Naive thymus-derived CD4-positive, alpha-beta T cell (primary cell): ENCODE data around the gene SLC7A10. TPM values are rescaled to one million over a fixed set of nuclear protein-coding genes. Genes with fewer than 3 reads are reported as not detected.

Experiments
- ATAC-seq: fragments of 150-1000 bp; cut with Tn5 transposase; 2 replicates; pipeline ENCODE4 v1.10.0; 2021; ENCODE audit warnings: mild to moderate bottlenecking, moderate library complexity
- CTCF ChIA-PET: fragments of 350-600 bp; sonication (Branson Sonifier 250); formaldehyde crosslinking; loops from one replicate; lab custom pipeline; 2021; ENCODE audit warnings: antibody characterized with exemption; lab: Charles Lee
- POLR2A ChIA-PET: fragments of 350-600 bp; sonication (Branson Sonifier 250); formaldehyde crosslinking; loops from one replicate; lab custom pipeline; 2021; ENCODE audit warnings: antibody characterized with exemption, inconsistent platforms; lab: Charles Lee
- DNase-seq, 9 donors: peaks; one replicate each; pipeline versions ENCODE4 v3.0.0 to v3.0.0-alpha.2; 2020 to 2022; ENCODE audit warnings: mixed read lengths in 1 of 9
- H3K27ac ChIP-seq: one replicate; pipeline ENCODE4 v1.7.0; 2013; ENCODE audit warnings: mild to moderate bottlenecking, low read depth, low read length, moderate library complexity
- H3K27me3 ChIP-seq, 2 donors: one replicate each; pipeline ENCODE4 v1.7.0; 2013; ENCODE audit warnings: low read length in 2 of 2, mild to moderate bottlenecking in 2 of 2, moderate library complexity in 2 of 2; ENCODE audit not compliant: control insufficient read depth in 2 of 2, insufficient read depth in 2 of 2
- H3K36me3 ChIP-seq, 3 experiments: 1 replicate in 2 of 3; 2 replicates in 1 of 3; pipeline ENCODE4 v1.7.0; 2013; ENCODE audit warnings: low read length in 3 of 3, mild to moderate bottlenecking in 3 of 3, moderate library complexity in 1 of 3; ENCODE audit not compliant: insufficient read depth in 3 of 3, control insufficient read depth in 2 of 3
- H3K4me1 ChIP-seq, 2 donors: one replicate each; pipeline ENCODE4 v1.7.0; 2013; ENCODE audit warnings: low read length in 2 of 2, mild to moderate bottlenecking in 2 of 2, moderate library complexity in 1 of 2; ENCODE audit not compliant: control insufficient read depth in 2 of 2, insufficient read depth in 2 of 2
- H3K4me3 ChIP-seq: 2 replicates; pipeline ENCODE4 v1.7.0; 2013; ENCODE audit warnings: mild to moderate bottlenecking, low read length
- H3K9me3 ChIP-seq, 3 experiments: 1 replicate in 2 of 3; 2 replicates in 1 of 3; pipeline ENCODE4 v1.7.0; 2013; ENCODE audit warnings: low read length in 3 of 3; ENCODE audit not compliant: control insufficient read depth in 2 of 3
- H3K27ac Mint-ChIP-seq, 9 donors: one replicate each; pipeline ENCODE4 v1.8.0; 2020 to 2022; ENCODE audit warnings: mixed read lengths in 9 of 9, mild to moderate bottlenecking in 8 of 9, moderate library complexity in 5 of 9, inconsistent platforms in 2 of 9
- H3K27me3 Mint-ChIP-seq, 5 donors: one replicate each; pipeline ENCODE4 v1.8.0; 2021 to 2022; ENCODE audit warnings: mixed read lengths in 5 of 5, mild to moderate bottlenecking in 1 of 5
- H3K36me3 Mint-ChIP-seq, 5 donors: one replicate each; pipeline ENCODE4 v1.8.0; 2020 to 2022; ENCODE audit warnings: mixed read lengths in 5 of 5, mild to moderate bottlenecking in 3 of 5, inconsistent platforms in 1 of 5
- H3K4me1 Mint-ChIP-seq, 7 donors: one replicate each; pipeline ENCODE4 v1.8.0; 2020 to 2022; ENCODE audit warnings: mixed read lengths in 7 of 7, mild to moderate bottlenecking in 3 of 7, inconsistent platforms in 1 of 7
- H3K4me3 Mint-ChIP-seq, 10 donors: one replicate each; pipeline ENCODE4 v1.8.0; 2020 to 2022; ENCODE audit warnings: mild to moderate bottlenecking in 10 of 10, mixed read lengths in 10 of 10, moderate library complexity in 6 of 10, inconsistent platforms in 2 of 10
- H3K9me3 Mint-ChIP-seq, 11 donors: one replicate each; pipeline ENCODE4 v1.8.0; 2020 to 2022; ENCODE audit warnings: mixed read lengths in 11 of 11, mild to moderate bottlenecking in 4 of 11, inconsistent platforms in 1 of 11, moderate library complexity in 1 of 11
- intact Hi-C, 2 donors: fragments of 100-400 bp; cut with micrococcal nuclease; formaldehyde crosslinking; loops; one replicate each; pipeline ENCODE4 v1.15.1; 2023
- polyA plus RNA-seq, 2 donors: library from polyadenylated mRNA; unstranded; fragments of 300-500 nt; fragmentation: Illumina TruSeq; gene quantifications; one replicate each; pipeline ENCODE4 v1.2.3, GENCODE V29; 2021
- total RNA-seq, 6 experiments: library from RNA in 5 of 6; stranded (reverse) in 5 of 6; gene quantifications; 1 replicate in 5 of 6; 2 replicates in 1 of 6; pipeline ENCODE4 v1.2.3 and lab custom pipeline; 2021 to 2026

Gene SLC7A10
- total and polyA plus RNA-seq, 7 experiments from 2014 or later = not detected

DNA sequence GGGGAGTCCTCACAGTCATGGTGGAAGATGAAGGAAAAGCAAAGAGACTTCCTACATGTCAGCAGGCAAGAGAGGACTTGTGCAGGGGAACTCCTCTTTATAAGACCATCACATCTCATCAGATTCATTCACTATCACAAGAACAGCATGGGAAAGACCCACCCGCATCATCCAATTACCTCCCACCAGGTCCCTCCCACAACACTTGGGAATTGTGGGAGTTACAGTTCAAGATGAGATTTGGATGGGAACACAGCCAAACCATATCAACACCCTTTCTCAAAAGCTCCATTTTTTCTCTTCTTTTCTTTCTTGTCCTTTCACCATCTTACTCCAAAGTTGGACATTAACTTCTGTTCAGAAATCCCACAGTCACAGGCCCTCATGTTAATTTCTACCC is 36.2 kb downstream of the SLC7A10 start:
- POLR2A ChIA-PET = interaction anchor here (0.6 kb wide), 1 partner anchor 47 kb away, joined by 3 read pairs; no protein-coding TSS in a partner anchor
- H3K27me3 ChIP-seq = no peaks in the 10 kb centered on the region
- H3K27ac ChIP-seq = no peak overlapping the region
- peaks cover 0 to 16% (median 9%) of the 10 kb centered on the region in 7 donors for H3K4me1 Mint-ChIP-seq
- H3K9me3 ChIP-seq = no peaks in the 10 kb centered on the region
- H3K4me1 ChIP-seq = peaks cover 0 to 6% of the 10 kb centered on the region in 2 donors
- CTCF ChIA-PET = interaction anchor here (1.5 kb wide), 1 partner anchor 12 kb away, joined by 3 read pairs; no protein-coding TSS in a partner anchor
- H3K9me3 Mint-ChIP-seq = peaks cover 0 to 4% (median 0%) of the 10 kb centered on the region in 11 donors
- ATAC-seq (no peak), DNase-seq (no peak)
- H3K36me3 Mint-ChIP-seq = no peaks in the 10 kb centered on the region
- intact Hi-C loops = no loop called here
- H3K4me3 Mint-ChIP-seq = no peak overlapping the region
- H3K27ac Mint-ChIP-seq = no peak overlapping the region
- no peak overlapping the region for H3K4me3 ChIP-seq
- peaks cover 21 to 39% (median 28%) of the 10 kb centered on the region in 5 donors for H3K27me3 Mint-ChIP-seq
- H3K36me3 ChIP-seq = no peaks in the 10 kb centered on the region

DNA sequence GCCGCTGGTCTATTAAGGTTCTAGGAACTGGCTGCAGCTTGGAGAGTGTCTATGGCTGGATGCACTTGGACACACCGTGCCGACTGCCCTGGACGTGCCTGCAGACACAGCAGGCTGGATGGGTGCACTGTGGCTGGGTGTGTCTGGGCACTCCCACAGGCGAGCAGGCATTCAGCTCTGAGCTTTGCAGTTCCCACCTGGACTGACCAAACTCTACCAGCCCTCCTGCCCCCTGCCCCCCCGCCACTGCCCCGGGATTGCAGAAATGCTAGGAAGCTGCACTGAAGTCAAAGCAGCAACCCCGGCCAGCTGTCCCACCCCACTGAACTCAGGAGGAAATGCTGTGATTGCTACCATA is 38.5 kb downstream of the SLC7A10 start:
- ATAC-seq (no peak), DNase-seq (no peak)
- no peaks in the 10 kb centered on the region for H3K27me3 ChIP-seq
- peaks cover 0 to 6% of the 10 kb centered on the region in 2 donors for H3K4me1 ChIP-seq
- no peaks in the 10 kb centered on the region for H3K9me3 ChIP-seq
- H3K36me3 Mint-ChIP-seq = no peaks in the 10 kb centered on the region
- H3K27ac ChIP-seq = no peak overlapping the region
- no peak overlapping the region for H3K4me3 Mint-ChIP-seq
- peaks cover 0 to 11% (median 9%) of the 10 kb centered on the region in 7 donors for H3K4me1 Mint-ChIP-seq
- intact Hi-C loops = no loop called here
- H3K27ac Mint-ChIP-seq = no peak overlapping the region
- peaks cover 0 to 4% (median 0%) of the 10 kb centered on the region in 11 donors for H3K9me3 Mint-ChIP-seq
- H3K4me3 ChIP-seq = no peak overlapping the region
- ChIA-PET CTCF (interaction anchor here (0.5 to 1.3 kb wide), 3 partner anchors 43 to 509 kb away, joined by 3 to 7 read pairs (median 5); no protein-coding TSS in a partner anchor), POLR2A (interaction anchor here (2.2 kb wide), 1 partner anchor 10 kb away, joined by 15 read pairs; no protein-coding TSS in a partner anchor)
- H3K36me3 ChIP-seq = no peaks in the 10 kb centered on the region
- peaks cover 6 to 22% (median 11%) of the 10 kb centered on the region in 5 donors for H3K27me3 Mint-ChIP-seq

DNA sequence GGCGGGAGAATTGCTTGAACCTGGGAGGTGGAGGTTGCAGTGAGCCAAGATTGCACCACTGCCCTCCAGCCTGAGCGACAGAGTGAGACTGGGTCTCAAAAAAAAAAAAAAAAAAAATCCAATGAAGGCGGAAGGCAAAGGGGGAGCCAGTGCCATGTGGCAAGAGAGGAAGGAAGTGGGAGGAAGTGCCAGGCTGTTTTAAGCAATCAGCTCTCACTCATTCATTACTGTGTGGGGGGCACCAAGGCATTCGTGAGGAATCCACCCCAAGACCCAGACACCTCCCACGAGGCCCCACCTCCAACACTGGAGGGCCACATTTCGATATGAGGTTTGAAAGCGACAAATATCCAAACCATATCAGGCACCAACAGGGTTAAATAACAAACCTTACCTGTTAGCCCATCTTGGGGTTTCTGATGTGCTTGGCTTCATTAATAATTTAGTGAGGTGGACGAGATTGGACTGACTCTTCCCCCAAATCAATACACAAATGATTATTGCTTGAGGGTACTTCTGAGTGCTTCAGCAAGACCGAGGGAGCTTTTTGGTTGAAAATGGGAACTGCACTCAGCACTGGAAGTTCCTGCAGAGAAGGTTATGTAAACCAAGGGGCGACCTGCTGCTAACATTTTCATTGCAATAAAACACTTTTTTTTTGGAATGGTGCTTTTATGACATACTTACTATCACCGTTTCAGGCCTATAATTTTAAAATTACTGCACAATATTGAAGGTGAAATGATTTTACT is 39.0 kb downstream of the SLC7A10 start:
- ChIA-PET CTCF (interaction anchor here (0.7 to 1.3 kb wide), 2 partner anchors 42 to 987 kb away, joined by 3 to 7 read pairs; no protein-coding TSS in a partner anchor), POLR2A (interaction anchor here (0.7 to 2.2 kb wide), 2 partner anchors 10 to 214 kb away, joined by 3 to 15 read pairs; no protein-coding TSS in a partner anchor)
- DNase-seq = no peak
- H3K27ac ChIP-seq = no peak overlapping the region
- no peak overlapping the region for H3K4me3 ChIP-seq
- H3K27me3 ChIP-seq = no peaks in the 10 kb centered on the region
- H3K27me3 Mint-ChIP-seq = peaks cover under 1 to 16% (median 6%) of the 10 kb centered on the region in 5 donors
- peaks cover 0 to 11% (median 9%) of the 10 kb centered on the region in 7 donors for H3K4me1 Mint-ChIP-seq
- H3K4me1 ChIP-seq = peaks cover 0 to 6% of the 10 kb centered on the region in 2 donors
- H3K9me3 Mint-ChIP-seq = peaks cover 0 to 1% (median 0%) of the 10 kb centered on the region in 11 donors
- no peaks in the 10 kb centered on the region for H3K9me3 ChIP-seq
- H3K4me3 Mint-ChIP-seq = peak overlapping the region in 4 of 10 donors; percentile 6 to 69 (median 31)
- intact Hi-C loops = no loop called here
- no peaks in the 10 kb centered on the region for H3K36me3 ChIP-seq
- peak; percentile 37 for ATAC-seq
- no peak overlapping the region for H3K27ac Mint-ChIP-seq
- H3K36me3 Mint-ChIP-seq = no peaks in the 10 kb centered on the region

DNA sequence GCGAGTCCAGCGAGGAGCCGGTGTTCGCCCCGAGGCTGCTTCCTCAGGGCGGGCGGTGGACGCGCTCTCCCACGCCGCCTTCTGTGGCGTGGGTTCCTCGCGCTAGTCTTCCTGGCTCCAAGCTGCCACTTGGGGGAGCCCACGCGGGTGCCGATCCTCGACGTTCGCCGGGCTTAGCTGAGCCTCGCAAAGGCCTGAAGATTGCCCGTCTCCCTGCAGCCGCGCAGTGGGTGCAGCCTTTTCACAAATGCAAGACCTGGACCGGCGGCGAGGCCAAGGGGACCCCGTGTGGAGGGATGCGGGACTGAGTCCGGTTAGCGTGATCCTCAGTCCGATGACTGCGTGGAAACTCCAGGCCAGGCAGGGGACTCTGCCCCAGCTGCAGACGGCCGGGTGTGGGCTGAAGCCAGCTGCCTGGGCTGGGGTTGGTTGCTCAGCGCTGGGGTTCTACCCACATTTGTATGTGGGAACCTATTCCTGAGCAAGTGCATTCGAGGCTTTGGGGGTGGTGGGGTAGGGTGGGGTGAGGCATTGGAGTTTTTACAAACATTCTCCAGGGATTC is 48.2 kb downstream of the SLC7A10 start:
- H3K36me3 Mint-ChIP-seq = peaks cover under 1 to 15% (median 2%) of the 10 kb centered on the region in 5 donors
- ATAC-seq = peak; percentile 81
- Histone ChIP-seq H3K27ac (peak overlapping the region; percentile 89), H3K27me3 (no peaks in the 10 kb centered on the region), H3K4me3 (peak overlapping the region; percentile 98), H3K36me3 (peaks cover 0 to 8% (median 0%) of the 10 kb centered on the region in 3 experiments), H3K9me3 (no peaks in the 10 kb centered on the region), H3K4me1 (peaks cover 13 to 18% of the 10 kb centered on the region in 2 donors)
- DNase-seq = peak in 6 of 9 donors; percentile 76 to 86 (median 82)
- ChIA-PET CTCF (interaction anchor here (0.6 to 2.9 kb wide), 10 partner anchors 8 to 58 kb away, joined by 3 to 15 read pairs (median 5); no protein-coding TSS in a partner anchor), POLR2A (interaction anchor here (1.0 to 4.8 kb wide), 17 partner anchors 7 to 994 kb away, joined by 3 to 75 read pairs (median 6); partner anchors contain the start of genes ANKRD27, CEBPG, CEP89 and DPY19L3)
- peak overlapping the region; percentile 96 to 100 (median 100) for H3K27ac Mint-ChIP-seq
- peak overlapping the region; percentile 92 to 99 (median 97) for H3K4me3 Mint-ChIP-seq
- peaks cover 23 to 51% (median 44%) of the 10 kb centered on the region in 7 donors for H3K4me1 Mint-ChIP-seq
- peaks cover 0 to 13% (median 0%) of the 10 kb centered on the region in 5 donors for H3K27me3 Mint-ChIP-seq
- intact Hi-C loops = loop anchor here (1.0 to 5.0 kb wide), 20 partner anchors 17 to 1500 kb away; partner anchors contain the start of genes ANKRD27 (in 2 of the 2), CEBPG (in 2 of the 2), DPY19L3 (in 2 of the 2) and RGS9BP (in 2 of the 2)
- H3K9me3 Mint-ChIP-seq = peaks cover 0 to 13% (median 0%) of the 10 kb centered on the region in 11 donors

DNA sequence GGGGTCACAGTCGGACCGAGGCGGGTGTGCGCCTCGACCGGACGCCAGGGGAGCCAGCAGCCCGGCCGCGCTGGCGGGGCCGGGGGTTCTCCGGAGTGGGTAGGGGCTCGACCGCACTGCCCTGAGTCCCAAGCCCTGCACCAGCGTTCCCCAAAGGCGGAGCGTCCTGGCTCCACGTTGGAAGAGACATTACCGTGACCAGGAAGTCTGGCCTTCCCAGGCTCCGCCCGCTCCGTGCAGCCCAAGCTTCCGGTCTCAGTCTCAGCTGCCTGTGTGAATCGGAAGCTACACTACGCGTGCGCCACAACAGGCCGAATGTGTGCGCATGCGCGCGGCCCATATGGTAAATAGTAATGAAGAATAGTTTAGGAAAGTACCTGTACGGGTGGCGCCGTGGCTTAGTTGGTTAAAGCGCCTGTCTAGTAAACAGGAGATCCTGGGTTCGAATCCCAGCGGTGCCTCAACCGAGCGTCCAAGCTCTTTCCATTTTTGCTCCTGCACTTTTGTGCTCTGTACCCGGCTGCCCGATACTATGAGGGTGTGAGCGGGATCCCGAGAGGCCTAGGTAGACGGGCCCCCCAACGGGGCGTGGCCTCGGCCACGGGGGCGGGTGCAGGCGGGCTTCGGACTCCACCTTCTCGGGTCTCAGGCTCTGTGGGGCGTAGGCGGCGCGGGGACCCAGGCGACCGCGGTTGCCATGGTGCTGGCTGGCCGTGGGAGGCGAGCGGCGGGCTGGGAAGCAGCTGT is 48.8 kb downstream of the SLC7A10 start:
- CTCF ChIA-PET = interaction anchor here (0.6 to 2.9 kb wide), 10 partner anchors 13 to 484 kb away, joined by 3 to 15 read pairs (median 5); no protein-coding TSS in a partner anchor
- H3K36me3 Mint-ChIP-seq = peaks cover 5 to 17% (median 8%) of the 10 kb centered on the region in 5 donors

More for the DNA sequence above, 48.8 kb downstream of the SLC7A10 start:
- DNase-seq (peak; percentile 91 to 100 (median 99)), ATAC-seq (peak; percentile 81)
- Mint-ChIP-seq H3K9me3 (peaks cover 0 to 13% (median 0%) of the 10 kb centered on the region in 11 donors), H3K27ac (peak overlapping the region; percentile 96 to 100 (median 100)), H3K27me3 (peaks cover 0 to 13% (median 0%) of the 10 kb centered on the region in 5 donors), H3K4me3 (peak overlapping the region; percentile 92 to 99 (median 97)), H3K4me1 (peaks cover 29 to 58% (median 50%) of the 10 kb centered on the region in 7 donors)
- Histone ChIP-seq H3K4me3 (peak overlapping the region; percentile 98), H3K9me3 (no peaks in the 10 kb centered on the region), H3K4me1 (peaks cover 13 to 18% of the 10 kb centered on the region in 2 donors), H3K27me3 (no peaks in the 10 kb centered on the region), H3K36me3 (peaks cover 0 to 8% (median 0%) of the 10 kb centered on the region in 3 experiments), H3K27ac (peak overlapping the region; percentile 89)
- intact Hi-C loops = loop anchor here (1.0 to 5.0 kb wide), 21 partner anchors 17 to 1500 kb away; partner anchors contain the start of genes ANKRD27 (in 2 of the 2), CEBPG (in 2 of the 2), DPY19L3 (in 2 of the 2) and FAAP24 (in 2 of the 2)
- POLR2A ChIA-PET = interaction anchor here (0.5 to 4.8 kb wide), 29 partner anchors 8 to 1001 kb away, joined by 3 to 75 read pairs (median 4); partner anchors contain the start of genes ANKRD27, CEBPG, CEP89 and DPY19L3
